AG10803 (cell line): ENCODE measurements around the gene KRTAP4-12.
A peak's percentile ranks its signal among the peaks of the same experiment; 100 is the strongest.
"Not testable (repeated sequence)": the region's sequence is repeated elsewhere in the genome, so short reads cannot be mapped to it uniquely, and the experiment has no call there.

Source experiments
- DNase-seq: peaks from one replicate; pipeline ENCODE4 v3.0.0; 2010; ENCODE audit warnings: low read depth
- H3K4me3 ChIP-seq: 2 replicates; pipeline ENCODE4 v1.5.1; 2011; ENCODE audit warnings: mild to moderate bottlenecking, low read length, control low read depth
- CTCF ChIP-seq: conservative IDR thresholded peaks from 2 replicates; pipeline ENCODE4 v1.5.1; 2011; ENCODE audit warnings: mild to moderate bottlenecking, low read length, control low read depth, inconsistent platforms

KRTAP4-12 gene

DNA sequence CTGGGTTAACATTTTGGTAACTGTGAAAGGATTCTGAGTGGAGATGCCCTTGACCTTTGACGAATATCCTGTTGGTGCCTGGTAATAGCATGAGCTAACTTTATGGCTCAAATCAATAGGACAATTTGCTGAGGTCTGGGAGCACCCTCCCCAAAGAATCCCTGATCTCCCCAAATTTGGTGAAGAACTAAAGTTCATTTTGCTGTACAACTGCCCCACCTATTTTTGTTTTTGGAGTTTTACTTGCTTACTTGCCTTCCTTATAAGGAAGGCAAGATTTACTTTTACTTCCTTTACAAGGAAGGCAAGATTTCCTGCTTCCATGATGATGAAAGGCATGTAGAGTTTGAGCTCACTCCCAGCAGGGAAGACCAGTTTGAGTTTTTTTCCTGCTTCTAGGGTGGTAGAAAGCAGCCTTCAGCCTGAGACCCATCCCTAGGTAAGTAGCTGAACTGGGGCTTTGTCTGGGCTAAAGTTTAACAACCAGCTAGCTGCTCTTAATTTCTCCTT is 16.0 kb downstream of the KRTAP4-12 start:
- no peak for TF ChIP-seq CTCF
- peak; percentile 34 for DNase-seq
- H3K4me3 ChIP-seq: peak overlapping the region; percentile 30

GRCh38 chr17:41105347-41105746 is 18.6 kb downstream of the KRTAP4-12 start, which contains the start of gene KRTAP4-9:
Gene KRTAP4-9, plus strand, starts transcription at chr17:41105389. Its CDS starts 0 bp downstream, at chr17:41105389.
- not testable (repeated sequence) for DNase-seq, H3K4me3 ChIP-seq

- DNase-seq: peak; percentile 63
- H3K4me3 ChIP-seq: not testable (repeated sequence)
These were observed 19.5 kb downstream of the KRTAP4-12 start for GRCh38 chr17:41104386-41105038.

DNA sequence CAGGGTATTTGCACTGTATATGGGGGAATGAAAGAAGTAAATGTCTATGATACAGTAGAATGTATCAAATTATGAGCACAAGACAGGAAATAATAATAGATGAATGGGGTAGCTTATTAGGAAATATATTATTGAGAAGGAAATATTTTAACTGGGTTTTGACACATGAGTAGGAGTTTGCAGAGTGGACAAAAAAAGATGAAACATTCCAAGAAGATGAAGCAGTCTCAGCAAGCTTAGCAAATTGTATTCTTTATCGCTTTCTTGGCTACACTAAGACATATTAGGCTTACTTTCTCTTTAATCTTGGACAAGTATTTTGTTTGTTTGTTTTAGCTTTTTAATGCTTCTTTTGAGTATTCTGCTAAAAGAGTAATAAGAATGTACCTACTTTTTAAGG is 20.1 kb downstream of the KRTAP4-12 start:
- no peak for DNase-seq
- no peak for TF ChIP-seq CTCF

GRCh38 chr17:41101586-41102259 is 22.3 kb downstream of the KRTAP4-12 start, which contains the start of gene KRTAP4-16:
Gene KRTAP4-16, minus strand, starts transcription at chr17:41102209. Its CDS starts 0 bp downstream, at chr17:41102209.
- H3K4me3 ChIP-seq: no peak within 1 kb of the TSS
- TF ChIP-seq CTCF: no peak
- DNase-seq: no peak

More for the DNA sequence above, 20.1 kb downstream of the KRTAP4-12 start:
- H3K4me3 ChIP-seq: no peak overlapping the region

- H3K4me3 ChIP-seq: not testable (repeated sequence)
- peak; percentile 77 for DNase-seq
These were observed 24.1 kb downstream of the KRTAP4-12 start for GRCh38 chr17:41099682-41100480.

DNA sequence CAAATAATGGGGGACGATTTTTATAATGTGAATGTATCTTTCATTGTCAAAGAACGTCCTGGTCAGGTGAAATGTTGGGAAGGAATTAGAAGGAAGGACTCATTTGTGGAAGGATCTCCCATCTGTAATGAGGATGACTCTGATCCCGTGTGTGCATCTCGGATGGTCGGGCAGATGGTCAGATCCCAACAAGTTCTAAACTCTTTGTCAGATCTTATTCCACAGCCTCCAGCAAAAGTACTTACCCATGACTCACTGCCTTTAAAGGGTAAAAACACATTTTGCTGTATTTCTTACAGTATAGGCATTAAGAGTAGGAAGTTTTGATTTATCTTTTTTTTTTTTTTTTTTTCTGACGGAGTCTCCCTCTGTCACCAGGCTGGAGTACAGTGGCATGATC is 25.5 kb downstream of the KRTAP4-12 start:
- TF ChIP-seq CTCF: no peak
- DNase-seq: peak; percentile 62

GRCh38 chr17:41098042-41098441 is 25.9 kb downstream of the KRTAP4-12 start, which contains the start of gene KRTAP4-8:
Gene KRTAP4-8, minus strand, starts transcription at chr17:41098142. Its CDS starts 58 bp downstream, at chr17:41098084.
- H3K4me3 ChIP-seq: no peak within 1 kb of the TSS
- no peak for DNase-seq
- TF ChIP-seq CTCF: no peak

More for the DNA sequence above, 25.5 kb downstream of the KRTAP4-12 start:
- H3K4me3 ChIP-seq: no peak overlapping the region
